K562 (cell line): ENCODE measurements around the gene SYPL2. TPM values are rescaled to one million over a fixed set of nuclear protein-coding genes. Genes with fewer than 3 reads are reported as not detected.

Experiments
- ATAC-seq: fragments of 200-7000 bp; cut with Tn5 transposase; 3 replicates; pipeline ENCODE4 v1.9.1; 2020; ENCODE audit warnings: moderate library complexity
- BruUV-seq: library from RNA; stranded (reverse); fragments of 400-500 nt; replicated peaks from 2 replicates; lab custom pipeline; 2021; lab: Mats Ljungman, UMichigan
- CTCF ChIA-PET: fragments of 300-600 bp; formaldehyde crosslinking; extraction: SDS; loops from one replicate; lab custom pipeline; 2021; ENCODE audit warnings: low intra/inter-chr PET ratio; lab: Yijun Ruan, JAX
- POLR2A ChIA-PET: fragments of 300-600, 350-650 bp; sonication (Branson Sonifier 250); formaldehyde crosslinking; extraction: SDS; loops from one replicate; lab custom pipeline; 2021; ENCODE audit warnings: antibody characterized with exemption, inconsistent platforms; lab: Yijun Ruan, JAX
- DNase-seq, 4 experiments: peaks; one replicate each; pipeline versions ENCODE4 v3.0.0 to v3.0.0-alpha.2; 2011 to 2018; ENCODE audit warnings: low spot score in 3 of 4, mixed read lengths in 3 of 4; ENCODE audit errors: extremely low read depth in 1 of 4
- FAIRE-seq: peaks from 2 replicates; lab custom pipeline; 2011; peaks lifted over from hg19 to GRCh38; lab: Jason Lieb, UNC
- H2AFZ ChIP-seq: 2 replicates; pipeline ENCODE4 v1.6.0; 2011; ENCODE audit warnings: low read depth, low read length, control low read depth, inconsistent platforms
- H3K27ac ChIP-seq: fragments of 200-600 bp; 3 replicates; pipeline ENCODE4 v1.8.0; 2011; ENCODE audit warnings: low read depth, mild to moderate bottlenecking, control low read depth, inconsistent platforms, low read length, moderate library complexity, mixed read lengths; ENCODE audit errors: extremely low read depth
- H3K27me3 ChIP-seq, 2 experiments: fragments of 300-600 bp in 1 of 2; 2 replicates in 1 of 2; 3 replicates in 1 of 2; pipeline versions ENCODE4 v1.6.0 to v1.8.0; 2011; ENCODE audit warnings: inconsistent platforms in 2 of 2, low read length in 2 of 2, mild to moderate bottlenecking in 1 of 2, mixed read lengths in 1 of 2, moderate library complexity in 1 of 2; ENCODE audit not compliant: control insufficient read depth in 2 of 2, insufficient read depth in 2 of 2
- H3K36me3 ChIP-seq: fragments of 300-600 bp; 3 replicates; pipeline ENCODE4 v1.8.0; 2011; ENCODE audit warnings: mild to moderate bottlenecking, low read length, inconsistent platforms; ENCODE audit not compliant: control insufficient read depth, insufficient read depth
- H3K4me1 ChIP-seq, 2 experiments: fragments of 200-600 bp in 1 of 2; replicated peaks in 1 of 2; 2 replicates in 1 of 2; 3 replicates in 1 of 2; pipeline versions ENCODE4 v1.5.1 to v1.8.0; 2011; ENCODE audit warnings: inconsistent platforms in 2 of 2, low read length in 2 of 2, mild to moderate bottlenecking in 1 of 2, mixed read lengths in 1 of 2, moderate library complexity in 1 of 2; ENCODE audit not compliant: control insufficient read depth in 2 of 2, insufficient read depth in 2 of 2
- H3K4me2 ChIP-seq: 2 replicates; pipeline ENCODE4 v1.6.1; 2011; ENCODE audit warnings: low read length, control low read depth, inconsistent platforms, mixed read lengths; ENCODE audit not compliant: insufficient read depth
- H3K4me3 ChIP-seq: fragments of 200-600 bp; sonication (generic), shearing (Covaris generic); 2 replicates; pipeline ENCODE4 v1.5.1; 2016; ENCODE audit warnings: control low read depth, inconsistent platforms
- H3K79me2 ChIP-seq: fragments of 200-600 bp; 3 replicates; pipeline ENCODE4 v1.8.0; 2011; ENCODE audit warnings: low read length, inconsistent platforms; ENCODE audit not compliant: control insufficient read depth, insufficient read depth
- H3K9ac ChIP-seq, 2 experiments: 2 replicates each; pipeline versions ENCODE4 v1.6.0 to v1.6.1; 2011; ENCODE audit warnings: low read depth in 2 of 2, low read length in 2 of 2, control low read depth in 1 of 2, inconsistent platforms in 1 of 2, mild to moderate bottlenecking in 1 of 2, mixed read lengths in 1 of 2; ENCODE audit not compliant: insufficient read depth in 1 of 2
- H3K9me1 ChIP-seq: one replicate; pipeline ENCODE4 v1.6.0; 2011; ENCODE audit warnings: inconsistent platforms, mild to moderate bottlenecking, low read length, moderate library complexity; ENCODE audit not compliant: control insufficient read depth, insufficient read depth
- H3K9me3 ChIP-seq: replicated peaks from 2 replicates; pipeline ENCODE4 v1.5.1; 2011; ENCODE audit warnings: low read depth, low read length, inconsistent platforms; ENCODE audit not compliant: control insufficient read depth, insufficient read depth
- H4K20me1 ChIP-seq: replicated peaks from 2 replicates; pipeline ENCODE4 v1.6.1; 2011; ENCODE audit warnings: low read length, inconsistent platforms, mixed read lengths; ENCODE audit not compliant: control insufficient read depth, insufficient read depth
- CBFA2T2 ChIP-seq: fragments of 450-650 bp; conservative IDR thresholded peaks from 2 replicates; pipeline ENCODE4 v1.6.1; 2017; ENCODE audit warnings: mild to moderate bottlenecking
- EGR1 ChIP-seq: fragments of 450-650 bp; conservative IDR thresholded peaks from 2 replicates; pipeline ENCODE4 v1.6.1; 2017; ENCODE audit warnings: mild to moderate bottlenecking
- ERF ChIP-seq: fragments of 450-650 bp; formaldehyde crosslinking; IDR thresholded peaks from 2 replicates; pipeline ENCODE4 v1.4.0; 2020; ENCODE audit warnings: mild to moderate bottlenecking, mixed read lengths
- FOXA3 ChIP-seq, 2 experiments: fragments of 450-650 bp in 1 of 2; sonication (generic) in 1 of 2; formaldehyde crosslinking; IDR thresholded peaks in 1 of 2; conservative IDR thresholded peaks in 1 of 2; 2 replicates each; pipeline versions ENCODE4 v1.4.0 to v1.8.0; 2020 to 2022; ENCODE audit warnings: mild to moderate bottlenecking in 2 of 2, missing genetic modification reagents in 1 of 2
- GATA2 ChIP-seq: sonication (generic); formaldehyde crosslinking; IDR thresholded peaks from 2 replicates; pipeline ENCODE4 v1.4.0; 2020; ENCODE audit warnings: mild to moderate bottlenecking, missing genetic modification reagents
- HIVEP1 ChIP-seq: fragments of 250-450 bp; sonication (Bioruptor Pico); IDR thresholded peaks from 2 replicates; pipeline ENCODE4 v1.4.0; 2020; ENCODE audit warnings: mild to moderate bottlenecking
- JUND ChIP-seq, 2 experiments: IDR thresholded peaks; 2 replicates in 1 of 2; 3 replicates in 1 of 2; pipeline ENCODE4 v1.6.1; 2011; ENCODE audit warnings: borderline replicate concordance in 2 of 2, low read depth in 2 of 2, low read length in 2 of 2, improper control_type of control experiment in 1 of 2, missing biosample characterization in 1 of 2, missing genetic modification characterization in 1 of 2, missing genetic modification reagents in 1 of 2
- NRF1 ChIP-seq, 2 experiments: fragments of 450-650 bp; IDR thresholded peaks in 1 of 2; conservative IDR thresholded peaks in 1 of 2; 2 replicates each; pipeline ENCODE4 v1.6.1; 2014; ENCODE audit warnings: mild to moderate bottlenecking in 2 of 2
- SREBF2 ChIP-seq: sonication (generic); formaldehyde crosslinking; IDR thresholded peaks from 2 replicates; pipeline ENCODE4 v1.4.0; 2020; ENCODE audit warnings: mild to moderate bottlenecking, missing genetic modification reagents
- ZNF133 ChIP-seq: fragments of 250-450 bp; sonication (Bioruptor Pico); IDR thresholded peaks from 2 replicates; pipeline ENCODE4 v1.4.0; 2020; ENCODE audit warnings: mild to moderate bottlenecking
- ZNF780A ChIP-seq: fragments of 250-450 bp; sonication (Bioruptor Pico); IDR thresholded peaks from 2 replicates; pipeline ENCODE4 v1.5.0; 2021; ENCODE audit warnings: mild to moderate bottlenecking
- WGBS: fragments of 100-300 bp; shearing (Covaris generic); methylation state at CpG from one replicate; pipeline ENCODE4 v1.1.6; 2016; ENCODE audit warnings: low coverage, mixed read lengths; ENCODE audit not compliant: insufficient coverage; ENCODE audit errors: missing lambda C conversion rate; 5-methylcytosine and 5-hydroxymethylcytosine counted together
- in situ Hi-C: fragments of 300-500 bp; cut with MboI; formaldehyde crosslinking; loops from 4 replicates; pipeline ENCODE4 v1.15.0; 2018; ENCODE audit warnings: inconsistent platforms, mixed read lengths
- intact Hi-C: fragments of 100-400 bp; cut with micrococcal nuclease; formaldehyde crosslinking; loops from 2 replicates; pipeline ENCODE4 v1.14.2; 2022
- polyA plus RNA-seq, 8 experiments: library from polyadenylated mRNA; depleted of rRNA in 4 of 8; stranded (reverse) in 5 of 8; unstranded in 3 of 8; fragments of >200 nt; fragmentation: Nextera tagmentation in 2 of 8; fragmentation: Illumina TruSeq in 1 of 8; extraction: Ambion mirVana in 2 of 8; extraction: Trizol in 1 of 8; gene quantifications; 2 replicates each; pipeline versions ENCODE4 v1.2.1 to v1.2.3, GENCODE V29; 2011 to 2014; ENCODE audit warnings: inconsistent platforms in 1 of 8, missing spikeins in 1 of 8
- total RNA-seq, 7 experiments: library from RNA; depleted of rRNA in 6 of 7; stranded (reverse); fragments of >200 nt in 6 of 7; fragmentation: Illumina TruSeq in 2 of 7; extraction: Trizol in 2 of 7; gene quantifications; 2 replicates each; pipeline versions ENCODE4 v1.2.1 to v1.2.3, GENCODE V29; 2011 to 2021; ENCODE audit warnings: low replicate concordance in 1 of 7
- TF ChIP-seq, protein P1 (sequence below): sonication (generic); IDR thresholded peaks from 2 replicates; pipeline ENCODE4 v1.6.1; 2016
- TF ChIP-seq, protein P2 (sequence below): fragments of 250-450 bp; sonication (Bioruptor Pico); IDR thresholded peaks from 2 replicates; pipeline ENCODE4 v1.5.0; 2021

Gene SYPL2
- total and polyA plus RNA-seq, 9 of the 15 experiments (the other 6 are each of a cell fraction or from before 2014, with no cell fraction given), result 0.03 to 0.20 (median 0.07) TPM; not detected in 2

DNA sequence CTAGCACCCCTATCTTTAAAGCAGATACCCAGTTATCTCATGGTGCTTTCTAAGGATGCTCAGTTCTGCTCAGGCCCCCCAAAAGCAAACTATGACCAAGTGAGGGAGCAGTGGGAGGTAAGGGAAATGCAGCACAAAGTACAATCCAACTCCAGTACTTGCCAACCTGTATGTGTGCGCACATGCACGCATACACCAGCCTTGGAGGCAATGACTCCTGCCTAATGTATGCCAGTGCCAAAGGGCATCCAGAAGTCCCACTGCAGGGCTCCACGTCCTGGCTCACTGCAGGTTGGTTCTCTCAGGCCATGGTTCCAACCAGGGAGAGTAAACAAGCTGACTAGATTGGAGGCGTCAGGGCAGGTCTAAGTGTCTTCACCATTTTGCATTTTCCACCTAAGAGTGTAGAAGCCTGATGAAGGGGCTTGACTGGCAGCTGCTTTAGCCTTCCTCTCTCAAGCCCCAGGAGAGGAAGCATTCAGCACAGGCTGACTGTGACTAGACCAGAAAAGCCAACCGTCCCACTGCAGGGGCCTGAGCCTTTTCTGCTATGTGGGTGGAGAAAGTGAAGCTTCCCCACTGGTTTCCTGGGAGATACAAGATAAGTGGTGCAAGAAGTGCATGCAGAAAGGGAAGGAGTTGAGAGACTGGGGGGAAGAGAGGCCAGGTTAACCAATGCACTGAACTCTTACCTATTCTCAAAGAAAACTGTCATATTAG, 35.5 kb downstream of the SYPL2 start:
- TF ChIP-seq ZNF133 (CRISPR knock-in tag) (no peak), FOXA3 (CRISPR knock-in tag; conservative IDR thresholded peaks at IDR 0.05 in 1 of 2, IDR thresholded peaks at IDR 0.05 in 1 of 2) (0 out of 4 replicates have a peak, but pooled peaks of 1 of the 2 experiments have one; percentile 32), CBFA2T2 (no peak), SREBF2 (no peak), EGR1 (peak; percentile 27; the same call in 1 of the 2 replicates), HIVEP1 (no peak), GATA2 (CRISPR knock-in tag) (0 out of 2 replicates have a peak, but pooled peaks have one; percentile 8), JUND (IDR thresholded peaks at IDR 0.05; ENCODE audit: borderline replicate concordance, low read depth, low read length) (no peak), JUND (tag; IDR thresholded peaks at IDR 0.05; ENCODE audit: borderline replicate concordance, low read depth, low read length) (0 out of 3 replicates have a peak, but pooled peaks have one; percentile 2), ERF (CRISPR knock-in tag) (no peak), NRF1 (conservative IDR thresholded peaks at IDR 0.05 in 1 of 2, IDR thresholded peaks at IDR 0.05 in 1 of 2) (no peak), ZNF780A (CRISPR knock-in tag) (no peak)
- TF ChIP-seq, protein P1, sequence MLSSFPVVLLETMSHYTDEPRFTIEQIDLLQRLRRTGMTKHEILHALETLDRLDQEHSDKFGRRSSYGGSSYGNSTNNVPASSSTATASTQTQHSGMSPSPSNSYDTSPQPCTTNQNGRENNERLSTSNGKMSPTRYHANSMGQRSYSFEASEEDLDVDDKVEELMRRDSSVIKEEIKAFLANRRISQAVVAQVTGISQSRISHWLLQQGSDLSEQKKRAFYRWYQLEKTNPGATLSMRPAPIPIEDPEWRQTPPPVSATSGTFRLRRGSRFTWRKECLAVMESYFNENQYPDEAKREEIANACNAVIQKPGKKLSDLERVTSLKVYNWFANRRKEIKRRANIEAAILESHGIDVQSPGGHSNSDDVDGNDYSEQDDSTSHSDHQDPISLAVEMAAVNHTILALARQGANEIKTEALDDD, result peak; percentile 36; the same call in 1 of the 2 replicates
- TF ChIP-seq, protein P2, sequence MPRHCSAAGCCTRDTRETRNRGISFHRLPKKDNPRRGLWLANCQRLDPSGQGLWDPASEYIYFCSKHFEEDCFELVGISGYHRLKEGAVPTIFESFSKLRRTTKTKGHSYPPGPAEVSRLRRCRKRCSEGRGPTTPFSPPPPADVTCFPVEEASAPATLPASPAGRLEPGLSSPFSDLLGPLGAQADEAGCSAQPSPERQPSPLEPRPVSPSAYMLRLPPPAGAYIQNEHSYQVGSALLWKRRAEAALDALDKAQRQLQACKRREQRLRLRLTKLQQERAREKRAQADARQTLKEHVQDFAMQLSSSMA (CRISPR knock-in tag), result no peak
- H4K20me1 ChIP-seq, result no peaks in the 10 kb centered on the region
- 0 out of 2 replicates have a peak overlapping the region, but pooled peaks have one; percentile 6 for H3K4me2 ChIP-seq
- peak overlapping the region in 1 of 2 experiments; percentile 68; a peak in 1 of 4 replicates for H3K9ac ChIP-seq
- H3K4me1 ChIP-seq, result peaks cover 12 to 31% of the 10 kb centered on the region in 2 experiments
- no peak overlapping the region for H2AFZ ChIP-seq
- intact Hi-C loops, result no loop called here
- POLR2A ChIA-PET, result interaction anchor here (0.6 to 3.1 kb wide), 11 partner anchors 8 to 486 kb away, joined by 3 to 17 read pairs (median 3); partner anchors contain the start of genes CYB561D1 and GNAI3
- WGBS, result 49% methylated on average over 5 of the region's 5 CpGs
- no peaks in the 10 kb centered on the region for H3K79me2 ChIP-seq
- DNase-seq (peak in 2 of 4 experiments; percentile 55 to 71), FAIRE-seq (peak; percentile 65), ATAC-seq (peak; percentile 47)
- H3K9me1 ChIP-seq, result no peaks in the 10 kb centered on the region
- H3K27me3 ChIP-seq, result peaks cover 0 to 6% of the 10 kb centered on the region in 2 experiments; a peak in 1 of 5 replicates
- no peak overlapping the region for H3K27ac ChIP-seq
- CTCF ChIA-PET, result interaction anchor here (6.4 kb wide), 1 partner anchor 30 kb away, joined by 84 read pairs; no protein-coding TSS in a partner anchor
- in situ Hi-C loops, result no loop called here
- H3K4me3 ChIP-seq, result no peak overlapping the region
- H3K9me3 ChIP-seq, result no peaks in the 10 kb centered on the region
- no TSS peak for BruUV-seq
- peaks cover 14% of the 10 kb centered on the region; the same call in 1 of the 3 replicates for H3K36me3 ChIP-seq
